ENCODE measurements around the gene CAV2. TPM values are rescaled to one million over a fixed set of nuclear protein-coding genes. Genes with fewer than 3 reads are reported as not detected.

The CAV2 gene
- polyA plus RNA-seq, 1 of the 3 experiments (the other 2 are of a cell fraction): 182 TPM

DNA sequence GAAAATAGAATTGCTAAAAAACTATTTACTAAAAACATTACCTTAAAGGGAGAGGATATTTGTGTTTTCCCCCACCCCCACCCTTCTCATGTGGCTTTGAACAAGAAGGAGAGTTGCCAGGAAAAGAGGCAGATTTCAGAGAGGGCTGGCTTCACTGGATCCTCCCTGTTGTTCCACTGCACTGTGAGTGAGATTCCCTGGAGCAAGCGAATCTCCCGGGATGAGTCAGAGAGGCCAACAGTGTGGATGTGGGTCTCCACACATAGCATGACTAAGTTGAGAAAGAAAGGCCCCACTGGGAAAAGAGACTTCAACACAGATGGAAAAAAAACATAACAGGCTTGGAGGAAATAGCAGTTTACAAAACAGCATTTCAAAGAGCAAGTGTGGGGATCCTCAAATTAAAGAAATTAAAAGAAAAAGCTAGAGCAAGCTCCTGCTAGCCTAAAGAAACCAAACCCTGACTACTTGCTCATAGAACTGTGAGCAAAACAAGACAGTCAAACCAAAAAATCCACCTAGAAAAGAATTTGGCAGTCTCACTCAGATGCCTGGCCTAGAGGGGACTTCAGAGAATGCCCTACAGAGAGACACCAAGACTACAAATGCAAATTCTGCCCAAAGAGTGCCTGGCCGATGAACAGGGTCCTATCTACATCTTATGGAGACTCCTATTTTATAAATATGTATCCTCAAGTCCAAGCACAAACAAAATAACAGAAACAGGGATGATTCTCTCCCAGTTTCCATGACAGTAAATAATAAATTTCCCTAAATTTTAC lies 28.7 kb downstream of the CAV2 start (continued):
- peak; percentile 58; the same call in 1 of the 2 replicates for TF ChIP-seq ZBTB33 (IDR thresholded peaks at IDR 0.05; ENCODE audit: borderline replicate concordance, low read depth)
- no peak for TF ChIP-seq CTCF (IDR thresholded peaks at IDR 0.05)
- no peak for TF ChIP-seq RFX5 (IDR thresholded peaks at IDR 0.05; ENCODE audit: low read length)
- no peak for TF ChIP-seq FOXJ3 (CRISPR knock-in tag; IDR thresholded peaks at IDR 0.05)
- TF ChIP-seq, protein P1, sequence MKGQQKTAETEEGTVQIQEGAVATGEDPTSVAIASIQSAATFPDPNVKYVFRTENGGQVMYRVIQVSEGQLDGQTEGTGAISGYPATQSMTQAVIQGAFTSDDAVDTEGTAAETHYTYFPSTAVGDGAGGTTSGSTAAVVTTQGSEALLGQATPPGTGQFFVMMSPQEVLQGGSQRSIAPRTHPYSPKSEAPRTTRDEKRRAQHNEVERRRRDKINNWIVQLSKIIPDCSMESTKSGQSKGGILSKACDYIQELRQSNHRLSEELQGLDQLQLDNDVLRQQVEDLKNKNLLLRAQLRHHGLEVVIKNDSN (IDR thresholded peaks at IDR 0.05; ENCODE audit: borderline replicate concordance, low read depth): no peak
- TF ChIP-seq, protein P2, sequence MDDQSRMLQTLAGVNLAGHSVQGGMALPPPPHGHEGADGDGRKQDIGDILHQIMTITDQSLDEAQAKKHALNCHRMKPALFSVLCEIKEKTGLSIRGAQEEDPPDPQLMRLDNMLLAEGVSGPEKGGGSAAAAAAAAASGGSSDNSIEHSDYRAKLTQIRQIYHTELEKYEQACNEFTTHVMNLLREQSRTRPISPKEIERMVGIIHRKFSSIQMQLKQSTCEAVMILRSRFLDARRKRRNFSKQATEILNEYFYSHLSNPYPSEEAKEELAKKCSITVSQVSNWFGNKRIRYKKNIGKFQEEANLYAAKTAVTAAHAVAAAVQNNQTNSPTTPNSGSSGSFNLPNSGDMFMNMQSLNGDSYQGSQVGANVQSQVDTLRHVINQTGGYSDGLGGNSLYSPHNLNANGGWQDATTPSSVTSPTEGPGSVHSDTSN (IDR thresholded peaks at IDR 0.05): peak; percentile 30; the same call in 1 of the 2 replicates

DNA sequence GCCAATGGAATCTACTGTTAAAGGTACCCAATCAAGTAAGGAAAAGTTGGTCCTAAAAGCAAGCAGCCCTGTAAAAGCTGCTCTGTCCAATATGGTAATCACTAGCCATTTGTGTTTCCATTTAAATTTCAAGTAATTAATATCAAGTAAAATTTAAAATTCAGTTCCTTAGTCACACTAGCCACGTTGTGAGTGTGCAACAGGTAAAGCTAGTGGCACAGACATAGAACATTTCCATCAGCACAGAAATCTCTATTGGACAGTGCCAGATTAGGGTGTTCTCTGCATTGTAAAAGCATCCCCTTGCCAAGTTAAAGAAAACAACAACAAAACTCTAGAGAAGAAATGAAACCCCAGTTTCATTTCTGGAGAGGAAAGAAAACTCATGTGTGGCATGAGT lies 29.7 kb downstream of the CAV2 start:
- no peaks in the 10 kb centered on the region for H3K9me2 ChIP-seq
- peaks cover 94% of the 10 kb centered on the region for H3K79me2 ChIP-seq (ENCODE audit: insufficient read depth)
- H3F3A ChIP-seq (replicated peaks; ENCODE audit: insufficient read depth): peaks cover 53% of the 10 kb centered on the region
- H4K20me1 ChIP-seq (ENCODE audit: insufficient read depth): peaks cover 43% of the 10 kb centered on the region
- no peak for DNase-seq
- no peaks in the 10 kb centered on the region for H3K9me3 ChIP-seq
- H3K4me1 ChIP-seq (ENCODE audit: control insufficient read depth in 1 of 2, insufficient read depth in 2 of 2, low read depth in 1 of 2, low read length in 1 of 2): peaks cover 4 to 34% of the 10 kb centered on the region in 2 experiments; a peak in 3 of 4 replicates
- H3K9ac ChIP-seq: peak overlapping the region; percentile 100
- H3K27ac ChIP-seq (ENCODE audit: low read depth in 2 of 2, low read length in 1 of 2): peak overlapping the region in 1 of 2 experiments; percentile 99; a peak in 2 of 4 replicates
- ChIA-PET POLR2A (no interaction called here), CTCF (interaction anchor here (1.3 to 1.5 kb wide), 2 partner anchors 350 to 361 kb away, joined by 3 read pairs; no protein-coding TSS in a partner anchor)
- H3K4me3 ChIP-seq (ENCODE audit: low read depth in 2 of 2, low read length in 1 of 2): peak overlapping the region; percentile 38 to 84; a peak in 3 of 4 replicates
- H3K36me3 ChIP-seq (replicated peaks in 1 of 2; ENCODE audit: control insufficient read depth in 1 of 2, insufficient read depth in 2 of 2, low read length in 1 of 2): peaks cover 46 to 67% of the 10 kb centered on the region in 2 experiments
- H2AFZ ChIP-seq (ENCODE audit: low read depth): no peak overlapping the region; the same call in 1 of the 2 replicates
- WGBS (ENCODE audit: low lambda C conversion rate): 13% methylated on average over 1 of the region's 1 CpG
- H3K27me3 ChIP-seq (ENCODE audit: insufficient read depth): no peaks in the 10 kb centered on the region
- H3K4me2 ChIP-seq: peak overlapping the region; percentile 90
- TF ChIP-seq GABPA (IDR thresholded peaks at IDR 0.05; ENCODE audit: low read depth) (no peak), REST (IDR thresholded peaks at IDR 0.05; ENCODE audit: low read depth, low read length) (no peak), MXI1 (IDR thresholded peaks at IDR 0.05; ENCODE audit: low read depth, low read length) (no peak), FOXJ3 (CRISPR knock-in tag; IDR thresholded peaks at IDR 0.05) (no peak), CTCF (IDR thresholded peaks at IDR 0.05) (no peak), YY1 (IDR thresholded peaks at IDR 0.05; ENCODE audit: low read depth) (no peak), ELF1 (IDR thresholded peaks at IDR 0.05) (no peak), SIN3A (IDR thresholded peaks at IDR 0.05; ENCODE audit: borderline replicate concordance, low read depth, low read length) (no peak)
- TF ChIP-seq, protein P2 (IDR thresholded peaks at IDR 0.05): no peak
- TF ChIP-seq, protein P1 (IDR thresholded peaks at IDR 0.05; ENCODE audit: borderline replicate concordance, low read depth): no peak

Measured in SK-N-SH (cell line).